Body of pancreas (tissue), 4 donors: ENCODE measurements around the gene ATE1. TPM values are rescaled to one million over a fixed set of nuclear protein-coding genes. Genes with fewer than 3 reads are reported as not detected.
A peak's percentile ranks its signal among the peaks of the same experiment; 100 is the strongest.
"Not testable (repeated sequence)": the region's sequence is repeated elsewhere in the genome, so short reads cannot be mapped to it uniquely, and the experiment has no call there.

Experiments used
- ATAC-seq: fragments of 150-250 bp; one replicate; pipeline ENCODE4 v1.9.1; 2016
- DNase-seq, 4 donors: peaks; one replicate each; pipeline ENCODE4 v3.0.0-alpha.2; 2019
- H3K27ac ChIP-seq, 4 donors: fragments of 200-600 bp; sonication (generic); 1 replicate in 3 of 4; 2 replicates in 1 of 4; pipeline versions ENCODE4 v1.5.1 to v1.6.1; 2016 to 2019; ENCODE audit warnings: mild to moderate bottlenecking in 1 of 4, mixed read lengths in 1 of 4, moderate library complexity in 1 of 4
- H3K27me3 ChIP-seq, 2 donors: fragments of 200-600 bp; sonication (generic); one replicate each; pipeline ENCODE4 v1.6.0; 2016; ENCODE audit warnings: mild to moderate bottlenecking in 1 of 2
- H3K36me3 ChIP-seq, 2 donors: fragments of 200-600 bp; sonication (generic); replicated peaks in 1 of 2; 2 replicates each; pipeline ENCODE4 v1.5.1; 2016; ENCODE audit warnings: low read depth in 2 of 2; ENCODE audit not compliant: insufficient read depth in 1 of 2
- H3K4me1 ChIP-seq: fragments of 200-600 bp; sonication (generic); one replicate; pipeline ENCODE4 v1.6.0; 2016
- H3K4me3 ChIP-seq, 2 donors: fragments of 200-600 bp; sonication (generic); 1 replicate in 1 of 2; 2 replicates in 1 of 2; pipeline ENCODE4 v1.5.1; 2016 to 2019
- H3K9me3 ChIP-seq, 3 donors: fragments of 200-600 bp; sonication (generic); 1 replicate in 2 of 3; 2 replicates in 1 of 3; pipeline ENCODE4 v1.5.1; 2016
- CTCF ChIP-seq, 7 experiments: fragments of 450-650 bp in 4 of 7; fragments of 200-600 bp in 3 of 7; sonication (generic) in 3 of 7; IDR thresholded peaks; one replicate each; pipeline ENCODE4 v1.5.1; 2016 to 2019; ENCODE audit warnings: antibody characterized with exemption in 7 of 7
- POLR2A ChIP-seq, 3 donors: fragments of 450-650 bp; IDR thresholded peaks; one replicate each; pipeline ENCODE4 v1.6.1; 2016; ENCODE audit warnings: antibody characterized with exemption in 3 of 3, mild to moderate bottlenecking in 2 of 3
- WGBS, 2 donors: methylation state at CpG; one replicate each; pipeline ENCODE4 v1.1.5; 2017; 5-methylcytosine and 5-hydroxymethylcytosine counted together
- intact Hi-C: fragments of 100-400 bp; cut with DNase I; formaldehyde crosslinking; loops from one replicate; pipeline ENCODE4 v1.15.1; 2023
- total RNA-seq, 2 donors: library from RNA; depleted of rRNA; stranded (reverse); fragments of >200 nt; gene quantifications; one replicate each; pipeline ENCODE4 v1.1.0, GENCODE V29; 2016

Gene ATE1
- total RNA-seq, 2 donors from 2014 or later, result 15.0 to 19.8 TPM

- WGBS, 2 donors, result 83 to 92% methylated on average over 5 of the region's 5 CpGs
- no peak for TF ChIP-seq CTCF (IDR thresholded peaks at IDR 0.05)
- TF ChIP-seq POLR2A (IDR thresholded peaks at IDR 0.05), result no peak
- no peaks in the 10 kb centered on the region for H3K4me1 ChIP-seq
- ATAC-seq, result no peak
- H3K9me3 ChIP-seq, result peaks cover 0 to 2% (median 0%) of the 10 kb centered on the region in 3 donors
- DNase-seq, result no peak
- intact Hi-C loops, result no loop called here
- H3K27ac ChIP-seq, result no peak overlapping the region
- H3K27me3 ChIP-seq, result no peaks in the 10 kb centered on the region
- no peak overlapping the region for H3K4me3 ChIP-seq
- no peaks in the 10 kb centered on the region for H3K36me3 ChIP-seq
Observed at GRCh38 chr10:121764233-121764942, 163.4 kb downstream of the ATE1 start.

- H3K27ac ChIP-seq, H3K4me1 ChIP-seq, H3K4me3 ChIP-seq, DNase-seq, H3K36me3 ChIP-seq, ATAC-seq, intact Hi-C loops, H3K27me3 ChIP-seq: not testable (repeated sequence)
- H3K9me3 ChIP-seq, result peaks cover 0 to 19% (median 0%) of the 10 kb centered on the region in 3 donors
- WGBS, 2 donors, result 100% methylated on average over 1 of the region's 1 CpG
Observed at GRCh38 chr10:121757241-121757640, 170.6 kb downstream of the ATE1 start.

- H3K27ac ChIP-seq, DNase-seq, ATAC-seq, H3K4me1 ChIP-seq, intact Hi-C loops, H3K4me3 ChIP-seq, H3K27me3 ChIP-seq, H3K36me3 ChIP-seq: not testable (repeated sequence)
- H3K9me3 ChIP-seq, result peaks cover 0 to 19% (median 0%) of the 10 kb centered on the region in 3 donors
- WGBS, 2 donors, result 89 to 95% methylated on average over 2 of the region's 2 CpGs
Observed at GRCh38 chr10:121755496-121755895, 172.3 kb downstream of the ATE1 start.

GRCh38 chr10:121754666-121755065, 173.2 kb downstream of the ATE1 start:
- H3K4me1 ChIP-seq, result no peaks in the 10 kb centered on the region
- H3K4me3 ChIP-seq, result no peak overlapping the region
- H3K9me3 ChIP-seq, result peaks cover 0 to 19% (median 0%) of the 10 kb centered on the region in 3 donors
- TF ChIP-seq CTCF (IDR thresholded peaks at IDR 0.05) (no peak), POLR2A (IDR thresholded peaks at IDR 0.05) (no peak)
- WGBS, 2 donors, result 96 to 100% methylated on average over 1 of the region's 1 CpG
- ATAC-seq (no peak), DNase-seq (no peak)
- no peaks in the 10 kb centered on the region for H3K27me3 ChIP-seq
- H3K36me3 ChIP-seq, result no peaks in the 10 kb centered on the region
- no peak overlapping the region for H3K27ac ChIP-seq
- intact Hi-C loops, result no loop called here

GRCh38 chr10:121753726-121754476, 173.9 kb downstream of the ATE1 start:
- Histone ChIP-seq H3K27me3 (no peaks in the 10 kb centered on the region), H3K27ac (no peak overlapping the region), H3K9me3 (peaks cover 0 to 12% (median 0%) of the 10 kb centered on the region in 3 donors), H3K4me1 (no peaks in the 10 kb centered on the region), H3K4me3 (no peak overlapping the region), H3K36me3 (no peaks in the 10 kb centered on the region)
- peak in 1 of 7 experiments; percentile 5 for TF ChIP-seq CTCF (IDR thresholded peaks at IDR 0.05)
- no peak for TF ChIP-seq POLR2A (IDR thresholded peaks at IDR 0.05)
- no peak for ATAC-seq
- 87 to 90% methylated on average over 6 of the region's 6 CpGs for WGBS, 2 donors
- no peak for DNase-seq
- intact Hi-C loops, result no loop called here
